PC-9 (cell line): Measurements from ENCODE around the gene FBN1.

ENCODE experiments used
- CTCF ChIP-seq: fragments of 200-600 bp; sonication (generic); conservative IDR thresholded peaks from 2 replicates; pipeline ENCODE4 v1.6.1; 2017; ENCODE audit warnings: mixed run types, antibody characterized with exemption, mild to moderate bottlenecking, moderate library complexity
- EZH2 ChIP-seq: fragments of 200-600 bp; sonication (generic); IDR thresholded peaks from 2 replicates; pipeline ENCODE4 v1.8.0; 2017; ENCODE audit warnings: antibody characterized with exemption, low read depth

GRCh38 chr15:48435321-48435720 lies 210.2 kb downstream of the FBN1 start:
- no peak for TF ChIP-seq CTCF
- TF ChIP-seq EZH2, result no peak
